Tibial artery (tissue), 4 donors: Measurements from ENCODE around the gene BAK1.
"Not testable (repeated sequence)": the region's sequence is repeated elsewhere in the genome, so short reads cannot be mapped to it uniquely, and the experiment has no call there.

Experiments
- DNase-seq, 2 donors: peaks; one replicate each; pipeline ENCODE4 v3.0.0-alpha.2; 2019
- H3K27ac ChIP-seq, 2 donors: fragments of 200-600 bp; sonication (generic) in 1 of 2; 1 replicate in 1 of 2; 2 replicates in 1 of 2; pipeline ENCODE4 v1.5.1; 2018 to 2019; ENCODE audit warnings: mild to moderate bottlenecking in 1 of 2
- H3K27me3 ChIP-seq, 2 donors: fragments of 200-600 bp; sonication (generic) in 1 of 2; one replicate each; pipeline versions ENCODE4 v1.5.1 to v1.6.0; 2016 to 2019
- H3K36me3 ChIP-seq, 3 donors: fragments of 200-600 bp; sonication (generic) in 2 of 3; one replicate each; pipeline ENCODE4 v1.5.1; 2016 to 2019; ENCODE audit warnings: mild to moderate bottlenecking in 2 of 3
- H3K4me1 ChIP-seq, 4 donors: fragments of 200-600 bp; sonication (generic) in 2 of 4; 1 replicate in 3 of 4; 2 replicates in 1 of 4; pipeline ENCODE4 v1.5.1; 2016 to 2019
- H3K4me3 ChIP-seq, 2 donors: fragments of 200-600 bp; sonication (generic) in 1 of 2; 1 replicate in 1 of 2; 2 replicates in 1 of 2; pipeline ENCODE4 v1.5.1; 2018 to 2019; ENCODE audit warnings: mild to moderate bottlenecking in 2 of 2
- H3K9me3 ChIP-seq, 3 donors: fragments of 200-600 bp; sonication (generic) in 1 of 3; one replicate each; pipeline ENCODE4 v1.5.1; 2016 to 2019
- CTCF ChIP-seq, 2 experiments: fragments of 200-600 bp in 1 of 2; fragments of 450-650 bp in 1 of 2; IDR thresholded peaks; one replicate each; pipeline ENCODE4 v1.5.1; 2017 to 2019; ENCODE audit warnings: antibody characterized with exemption in 2 of 2, mild to moderate bottlenecking in 1 of 2, moderate library complexity in 1 of 2
- intact Hi-C: fragments of 100-400 bp; cut with DNase I; formaldehyde crosslinking; loops from one replicate; pipeline ENCODE4 v1.15.0; 2023; ENCODE audit warnings: low total_unique reads

The BAK1 gene

GRCh38 chr6:33557376-33557775 is 22.7 kb downstream of the BAK1 start:
- TF ChIP-seq CTCF (IDR thresholded peaks at IDR 0.05), result no peak
- Histone ChIP-seq H3K27ac (no peak overlapping the region), H3K27me3 (no peaks in the 10 kb centered on the region), H3K4me1 (no peaks in the 10 kb centered on the region), H3K36me3 (no peaks in the 10 kb centered on the region), H3K4me3 (no peak overlapping the region), H3K9me3 (no peaks in the 10 kb centered on the region)
- intact Hi-C loops, result no loop called here
- DNase-seq, result no peak

DNA sequence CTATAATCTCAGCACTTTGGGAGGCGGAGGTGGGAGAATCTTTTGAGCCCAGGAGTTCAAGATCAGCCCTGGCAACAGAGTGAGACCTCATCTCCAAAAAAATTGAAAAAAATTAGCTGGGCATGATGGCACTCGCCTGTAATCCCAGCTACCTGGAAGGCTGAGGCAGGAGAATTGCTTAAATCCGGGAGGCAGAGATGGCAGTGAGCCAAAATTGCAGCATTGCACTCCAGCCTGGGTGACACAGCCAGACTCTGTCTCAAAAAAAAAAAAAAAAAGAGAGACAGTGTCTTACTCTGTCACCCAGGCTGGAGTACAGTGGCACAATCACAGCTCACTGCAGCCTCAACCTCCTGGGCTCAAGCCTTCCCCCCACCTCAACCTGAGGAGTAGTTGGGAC is 27.2 kb downstream of the BAK1 start:
- H3K4me1 ChIP-seq, H3K27me3 ChIP-seq, H3K9me3 ChIP-seq, H3K27ac ChIP-seq, intact Hi-C loops, H3K4me3 ChIP-seq, H3K36me3 ChIP-seq, DNase-seq: not testable (repeated sequence)

- Histone ChIP-seq H3K4me1 (no peaks in the 10 kb centered on the region), H3K36me3 (no peaks in the 10 kb centered on the region), H3K27me3 (peaks cover 0 to 3% of the 10 kb centered on the region in 2 donors), H3K4me3 (no peak overlapping the region), H3K9me3 (no peaks in the 10 kb centered on the region), H3K27ac (no peak overlapping the region)
- TF ChIP-seq CTCF (IDR thresholded peaks at IDR 0.05), result no peak
- intact Hi-C loops, result no loop called here
- no peak for DNase-seq
Measured at GRCh38 chr6:33552252-33552651, 27.8 kb downstream of the BAK1 start.

DNA sequence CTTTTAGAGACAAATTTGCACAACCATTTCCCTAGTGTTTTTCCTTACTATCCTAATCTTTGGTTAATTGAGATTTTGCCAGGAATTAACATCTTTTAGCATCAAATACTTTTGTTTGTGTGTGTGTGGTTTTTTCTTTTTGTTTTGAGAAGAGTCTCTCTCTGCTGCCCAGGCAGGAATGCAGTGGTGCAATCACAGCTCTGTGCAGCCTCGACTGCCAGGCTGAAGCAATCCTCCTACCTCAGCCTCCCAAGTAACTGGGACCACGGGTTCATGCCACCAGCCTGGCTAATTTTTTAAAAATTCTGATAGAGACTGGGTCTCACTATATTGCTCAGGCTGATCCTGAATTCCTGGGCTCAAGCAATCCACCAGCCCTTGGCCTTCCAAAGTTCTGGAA is 28.5 kb downstream of the BAK1 start:
- H3K27ac ChIP-seq, result no peak overlapping the region
- TF ChIP-seq CTCF (IDR thresholded peaks at IDR 0.05), result no peak
- no peaks in the 10 kb centered on the region for H3K4me1 ChIP-seq
- H3K27me3 ChIP-seq, result peaks cover 0 to 4% of the 10 kb centered on the region in 2 donors
- no peak for DNase-seq
- no peaks in the 10 kb centered on the region for H3K9me3 ChIP-seq
- no peak overlapping the region for H3K4me3 ChIP-seq
- intact Hi-C loops, result no loop called here
- H3K36me3 ChIP-seq, result no peaks in the 10 kb centered on the region

DNA sequence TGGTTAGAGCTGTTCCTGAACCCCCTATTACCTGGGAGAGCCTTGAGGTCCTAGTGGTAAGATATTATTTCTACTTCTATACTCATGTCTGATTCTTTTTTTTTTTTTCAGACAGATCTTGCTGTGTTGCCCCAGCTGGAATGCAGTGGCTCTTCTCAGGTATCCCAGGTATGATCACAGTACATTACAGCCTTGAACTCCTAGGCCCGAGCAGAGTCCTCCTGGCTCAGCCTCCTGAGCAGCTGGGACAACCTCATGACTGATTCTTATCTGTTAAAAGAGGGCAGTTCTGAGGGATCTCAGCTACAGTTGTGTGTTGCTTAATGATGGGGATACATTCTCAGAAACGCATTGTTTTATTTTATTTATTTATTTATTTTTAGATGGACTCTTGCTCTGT is 30.2 kb downstream of the BAK1 start:
- intact Hi-C loops, result no loop called here
- no peak overlapping the region for H3K4me3 ChIP-seq
- H3K36me3 ChIP-seq, result no peaks in the 10 kb centered on the region
- TF ChIP-seq CTCF (IDR thresholded peaks at IDR 0.05), result no peak
- H3K27ac ChIP-seq, result no peak overlapping the region
- H3K27me3 ChIP-seq, result peaks cover 0 to 4% of the 10 kb centered on the region in 2 donors
- no peaks in the 10 kb centered on the region for H3K9me3 ChIP-seq
- H3K4me1 ChIP-seq, result no peaks in the 10 kb centered on the region
- DNase-seq, result no peak

DNA sequence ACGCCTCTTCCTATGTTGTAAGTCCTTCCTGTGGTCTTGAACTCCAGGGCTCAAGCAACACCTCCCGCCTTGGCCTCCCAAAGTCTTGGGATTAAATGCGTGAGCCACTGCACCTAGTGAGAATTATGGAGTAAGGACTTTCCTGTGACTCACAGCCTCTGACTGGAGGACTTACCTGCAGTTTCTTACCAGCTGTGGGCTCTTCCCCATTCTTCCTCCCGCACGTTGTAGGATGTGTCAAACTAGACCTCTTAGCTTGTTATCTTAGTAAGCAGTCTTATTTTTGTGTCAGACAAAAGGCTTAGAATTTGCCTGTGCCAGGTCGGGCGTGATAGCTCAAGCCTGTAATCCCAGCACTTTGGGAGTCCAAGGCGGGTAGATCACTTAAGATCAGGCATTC is 30.9 kb downstream of the BAK1 start:
- intact Hi-C loops, result no loop called here
- Histone ChIP-seq H3K9me3 (no peaks in the 10 kb centered on the region), H3K27ac (no peak overlapping the region), H3K36me3 (no peaks in the 10 kb centered on the region), H3K27me3 (peaks cover 0 to 4% of the 10 kb centered on the region in 2 donors), H3K4me1 (no peaks in the 10 kb centered on the region), H3K4me3 (no peak overlapping the region)
- no peak for DNase-seq
- no peak for TF ChIP-seq CTCF (IDR thresholded peaks at IDR 0.05)
